Esophagus muscularis mucosa (tissue), 4 donors: ENCODE data around the gene COQ10B. TPM values are rescaled to one million over a fixed set of nuclear protein-coding genes. Genes with fewer than 3 reads are reported as not detected.

Source experiments
- DNase-seq: peaks from one replicate; pipeline ENCODE4 v3.0.0-alpha.2; 2017; ENCODE audit errors: extremely low spot score
- H3K27ac ChIP-seq, 4 donors: fragments of 200-600 bp; sonication (generic); replicated peaks in 1 of 4; 1 replicate in 3 of 4; 2 replicates in 1 of 4; pipeline ENCODE4 v1.5.1; 2016 to 2019; ENCODE audit warnings: mild to moderate bottlenecking in 1 of 4
- H3K27me3 ChIP-seq, 4 donors: fragments of 200-600 bp; sonication (generic); one replicate each; pipeline versions ENCODE4 v1.5.1 to v1.6.0; 2016 to 2019
- H3K36me3 ChIP-seq, 4 donors: fragments of 200-600 bp; sonication (generic); one replicate each; pipeline ENCODE4 v1.5.1; 2016 to 2019
- H3K4me1 ChIP-seq, 4 donors: fragments of 200-600 bp; sonication (generic); one replicate each; pipeline ENCODE4 v1.5.1; 2016 to 2019
- H3K4me3 ChIP-seq, 4 donors: fragments of 200-600 bp; sonication (generic); 1 replicate in 2 of 4; 2 replicates in 2 of 4; pipeline ENCODE4 v1.5.1; 2016 to 2019; ENCODE audit warnings: mild to moderate bottlenecking in 4 of 4, moderate library complexity in 1 of 4
- H3K9me3 ChIP-seq, 4 donors: fragments of 200-600 bp; sonication (generic); 1 replicate in 3 of 4; 2 replicates in 1 of 4; pipeline ENCODE4 v1.5.1; 2016 to 2019
- EP300 ChIP-seq: sonication (generic); formaldehyde crosslinking; IDR thresholded peaks from one replicate; pipeline ENCODE4 v1.6.1; 2017; ENCODE audit warnings: antibody characterized with exemption
- POLR2A ChIP-seq: fragments of 450-650 bp; IDR thresholded peaks from one replicate; pipeline ENCODE4 v1.6.1; 2017; ENCODE audit warnings: antibody characterized with exemption, moderate library complexity, mild to moderate bottlenecking, low read depth
- POLR2AphosphoS5 ChIP-seq, 2 donors: sonication (generic); formaldehyde crosslinking; IDR thresholded peaks; one replicate each; pipeline ENCODE4 v1.6.1; 2017; ENCODE audit warnings: antibody characterized with exemption in 2 of 2
- WGBS: methylation state at CpG from one replicate; pipeline ENCODE4 v1.1.5; 2018; 5-methylcytosine and 5-hydroxymethylcytosine counted together
- intact Hi-C: fragments of 100-400 bp; cut with DNase I; formaldehyde crosslinking; loops from one replicate; pipeline ENCODE4 v1.15.1; 2023
- total RNA-seq, 4 donors: library from RNA; depleted of rRNA; stranded (reverse); fragments of >200 nt; gene quantifications; one replicate each; pipeline versions ENCODE4 v1.1.0 to v1.2.1, GENCODE V29; 2016
- TF ChIP-seq, protein P1 (sequence below), 3 experiments: fragments of 200-600 bp in 2 of 3; fragments of 450-650 bp in 1 of 3; sonication (generic) in 2 of 3; IDR thresholded peaks; one replicate each; pipeline ENCODE4 v1.5.1; 2017 to 2019; ENCODE audit warnings: antibody characterized with exemption in 3 of 3, mild to moderate bottlenecking in 2 of 3, moderate library complexity in 1 of 3

COQ10B gene
- total RNA-seq, 4 donors from 2014 or later: 27.0 to 58.8 (median 43.8) TPM

GRCh38 chr2:197499594-197500502, 46.5 kb downstream of the COQ10B start, which contains the start of the genes HSPD1 and HSPE1:
HSPD1 (minus strand) TSS chr2:197499840; CDS start chr2:197498848, 992 bp downstream.
HSPE1 (plus strand) TSS chr2:197500379; CDS start chr2:197500437, 58 bp downstream.
- H3K36me3 ChIP-seq: peaks cover 0 to 60% (median 39%) of the 10 kb centered on the region in 4 donors
- WGBS: under 1% methylated on average over 22 of the region's 104 CpGs
- no peaks in the 10 kb centered on the region for H3K27me3 ChIP-seq
- DNase-seq: peak; percentile 99
- peak within 1 kb of the TSS; percentile 95 to 99 (median 98) for H3K27ac ChIP-seq
- peak; percentile 97 for TF ChIP-seq POLR2AphosphoS5 (IDR thresholded peaks at IDR 0.05)
- TF ChIP-seq POLR2A: peak; percentile 96
- TF ChIP-seq, protein P1, sequence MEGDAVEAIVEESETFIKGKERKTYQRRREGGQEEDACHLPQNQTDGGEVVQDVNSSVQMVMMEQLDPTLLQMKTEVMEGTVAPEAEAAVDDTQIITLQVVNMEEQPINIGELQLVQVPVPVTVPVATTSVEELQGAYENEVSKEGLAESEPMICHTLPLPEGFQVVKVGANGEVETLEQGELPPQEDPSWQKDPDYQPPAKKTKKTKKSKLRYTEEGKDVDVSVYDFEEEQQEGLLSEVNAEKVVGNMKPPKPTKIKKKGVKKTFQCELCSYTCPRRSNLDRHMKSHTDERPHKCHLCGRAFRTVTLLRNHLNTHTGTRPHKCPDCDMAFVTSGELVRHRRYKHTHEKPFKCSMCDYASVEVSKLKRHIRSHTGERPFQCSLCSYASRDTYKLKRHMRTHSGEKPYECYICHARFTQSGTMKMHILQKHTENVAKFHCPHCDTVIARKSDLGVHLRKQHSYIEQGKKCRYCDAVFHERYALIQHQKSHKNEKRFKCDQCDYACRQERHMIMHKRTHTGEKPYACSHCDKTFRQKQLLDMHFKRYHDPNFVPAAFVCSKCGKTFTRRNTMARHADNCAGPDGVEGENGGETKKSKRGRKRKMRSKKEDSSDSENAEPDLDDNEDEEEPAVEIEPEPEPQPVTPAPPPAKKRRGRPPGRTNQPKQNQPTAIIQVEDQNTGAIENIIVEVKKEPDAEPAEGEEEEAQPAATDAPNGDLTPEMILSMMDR (IDR thresholded peaks at IDR 0.05): peak in 2 of 3 experiments; percentile 22 to 42
- peak; percentile 85 for TF ChIP-seq EP300
- peak within 1 kb of the TSS; percentile 80 to 92 (median 90) for H3K4me3 ChIP-seq
- H3K4me1 ChIP-seq: peaks cover 36 to 64% (median 51%) of the 10 kb centered on the region in 4 donors
- intact Hi-C loops: loop anchor here (2.0 kb wide), 1 partner anchor 65 kb away; the partner anchor contains the start of gene SF3B1
- no peaks in the 10 kb centered on the region for H3K9me3 ChIP-seq

GRCh38 chr2:197500503-197501131, 47.3 kb downstream of the COQ10B start:
- WGBS: 0% methylated on average over 13 of the region's 30 CpGs
- Histone ChIP-seq H3K36me3 (peaks cover 0 to 57% (median 36%) of the 10 kb centered on the region in 4 donors), H3K4me1 (peaks cover 36 to 59% (median 49%) of the 10 kb centered on the region in 4 donors), H3K27ac (peak overlapping the region; percentile 95 to 99 (median 98)), H3K27me3 (no peaks in the 10 kb centered on the region), H3K9me3 (no peaks in the 10 kb centered on the region), H3K4me3 (peak overlapping the region; percentile 80 to 92 (median 90))
- TF ChIP-seq EP300: no peak
- TF ChIP-seq, protein P1 (IDR thresholded peaks at IDR 0.05): no peak
- TF ChIP-seq POLR2A: no peak
- no peak for TF ChIP-seq POLR2AphosphoS5 (IDR thresholded peaks at IDR 0.05)
- intact Hi-C loops: no loop called here
- no peak for DNase-seq

GRCh38 chr2:197502201-197502600, 48.8 kb downstream of the COQ10B start:
- TF ChIP-seq, protein P1 (IDR thresholded peaks at IDR 0.05): no peak
- no peak for TF ChIP-seq POLR2AphosphoS5 (IDR thresholded peaks at IDR 0.05)
- no peak for TF ChIP-seq EP300
- no peak for TF ChIP-seq POLR2A
- no peak overlapping the region for H3K4me3 ChIP-seq
- WGBS: 70% methylated on average over 4 of the region's 4 CpGs
- H3K27ac ChIP-seq: peak overlapping the region in 2 of 4 donors; percentile 98 to 99
- no peaks in the 10 kb centered on the region for H3K9me3 ChIP-seq
- no peak for DNase-seq
- H3K36me3 ChIP-seq: peaks cover 0 to 41% (median 21%) of the 10 kb centered on the region in 4 donors
- intact Hi-C loops: no loop called here
- no peaks in the 10 kb centered on the region for H3K27me3 ChIP-seq
- peaks cover 32 to 43% (median 35%) of the 10 kb centered on the region in 4 donors for H3K4me1 ChIP-seq

DNA sequence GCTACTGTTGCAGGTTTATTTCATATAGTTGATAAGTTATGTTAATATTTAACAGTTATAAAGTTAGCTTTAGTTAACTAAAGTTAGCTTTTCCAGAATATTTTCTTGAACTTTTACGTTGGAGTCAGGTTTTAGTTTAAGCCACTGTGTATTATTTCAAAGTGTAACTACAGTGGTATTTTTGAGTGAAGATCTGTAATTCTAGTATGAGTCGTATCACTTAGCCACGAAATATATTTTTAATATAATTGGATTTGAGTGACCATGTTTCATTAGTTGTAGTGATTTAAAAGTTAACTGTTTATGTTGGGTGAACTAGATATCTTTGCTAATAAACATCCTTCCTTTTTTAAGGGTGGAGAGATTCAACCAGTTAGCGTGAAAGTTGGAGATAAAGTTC, 49.3 kb downstream of the COQ10B start:
- no peak for DNase-seq
- H3K4me3 ChIP-seq: no peak overlapping the region
- 75% methylated on average over 4 of the region's 4 CpGs for WGBS
- H3K9me3 ChIP-seq: no peaks in the 10 kb centered on the region
- TF ChIP-seq POLR2A: no peak
- peaks cover 0 to 38% (median 21%) of the 10 kb centered on the region in 4 donors for H3K36me3 ChIP-seq
- no peaks in the 10 kb centered on the region for H3K27me3 ChIP-seq
- peak overlapping the region in 1 of 4 donors; percentile 98 for H3K27ac ChIP-seq
- H3K4me1 ChIP-seq: peaks cover 27 to 38% (median 30%) of the 10 kb centered on the region in 4 donors
- intact Hi-C loops: no loop called here

GRCh38 chr2:197504000-197504399, 50.6 kb downstream of the COQ10B start:
- Histone ChIP-seq H3K4me1 (peaks cover 17 to 25% (median 19%) of the 10 kb centered on the region in 4 donors), H3K4me3 (no peak overlapping the region), H3K27ac (no peak overlapping the region), H3K36me3 (peaks cover 0 to 34% (median 21%) of the 10 kb centered on the region in 4 donors), H3K27me3 (no peaks in the 10 kb centered on the region), H3K9me3 (no peaks in the 10 kb centered on the region)
- TF ChIP-seq EP300 (no peak), POLR2AphosphoS5 (IDR thresholded peaks at IDR 0.05) (no peak), POLR2A (no peak)
- TF ChIP-seq, protein P1 (IDR thresholded peaks at IDR 0.05): no peak
- WGBS: 95% methylated on average over 2 of the region's 2 CpGs
- DNase-seq: no peak
- intact Hi-C loops: no loop called here
